H9 (cell line): Measurements from ENCODE around the gene SAG. TPM values are rescaled to one million over a fixed set of nuclear protein-coding genes. Genes with fewer than 3 reads are reported as not detected.

Experiments
- DNase-seq: peaks from one replicate; pipeline ENCODE4 v3.0.0-alpha.2; 2017
- H2AFZ ChIP-seq: one replicate; pipeline ENCODE4 v1.6.1; 2013; ENCODE audit warnings: mild to moderate bottlenecking, low read length, control low read depth, moderate library complexity
- H2AK5ac ChIP-seq: 2 replicates; pipeline ENCODE4 v1.6.1; 2013; ENCODE audit warnings: low read length, control low read depth, mixed read lengths; ENCODE audit not compliant: insufficient read length
- H2BK120ac ChIP-seq: one replicate; pipeline ENCODE4 v1.6.1; 2013; ENCODE audit warnings: low read depth, mild to moderate bottlenecking, low read length, control low read depth, inconsistent platforms; ENCODE audit not compliant: poor library complexity, severe bottlenecking
- H2BK12ac ChIP-seq: 2 replicates; pipeline ENCODE4 v1.6.1; 2013; ENCODE audit warnings: low read length, control low read depth, mixed read lengths, low read depth; ENCODE audit not compliant: insufficient read length
- H2BK15ac ChIP-seq: 2 replicates; pipeline ENCODE4 v1.6.1; 2013; ENCODE audit warnings: low read depth, low read length, control low read depth
- H2BK20ac ChIP-seq: one replicate; pipeline ENCODE4 v1.6.1; 2013; ENCODE audit warnings: low read depth, mild to moderate bottlenecking, low read length, control low read depth, inconsistent platforms; ENCODE audit not compliant: poor library complexity, severe bottlenecking
- H2BK5ac ChIP-seq: 2 replicates; pipeline ENCODE4 v1.6.1; 2013; ENCODE audit warnings: low read length, control low read depth, mixed read lengths; ENCODE audit not compliant: insufficient read length
- H3K14ac ChIP-seq: 2 replicates; pipeline ENCODE4 v1.6.1; 2013; ENCODE audit warnings: low read length, control low read depth; ENCODE audit not compliant: insufficient read depth
- H3K18ac ChIP-seq: 2 replicates; pipeline ENCODE4 v1.6.1; 2013; ENCODE audit warnings: low read depth, mild to moderate bottlenecking, mixed read lengths, low read length, control low read depth; ENCODE audit not compliant: insufficient read length
- H3K23ac ChIP-seq: 2 replicates; pipeline ENCODE4 v1.6.1; 2013; ENCODE audit warnings: low read length, control low read depth, mixed read lengths, low read depth; ENCODE audit not compliant: insufficient read length
- H3K23me2 ChIP-seq: 2 replicates; pipeline ENCODE4 v1.6.1; 2013; ENCODE audit warnings: low read depth, mild to moderate bottlenecking, mixed read lengths, low read length, control low read depth; ENCODE audit not compliant: insufficient read length, poor library complexity, severe bottlenecking
- H3K27ac ChIP-seq: 2 replicates; pipeline ENCODE4 v1.5.1; 2013; ENCODE audit warnings: low read length, control low read depth, mixed read lengths, low read depth; ENCODE audit not compliant: insufficient read length
- H3K27me3 ChIP-seq: 2 replicates; pipeline ENCODE4 v1.6.1; 2013; ENCODE audit warnings: low read length, control low read depth, inconsistent platforms; ENCODE audit not compliant: insufficient read depth
- H3K4ac ChIP-seq: 2 replicates; pipeline ENCODE4 v1.6.1; 2013; ENCODE audit warnings: low read depth, mild to moderate bottlenecking, control low read depth, inconsistent platforms, low read length, moderate library complexity
- H3K4me1 ChIP-seq: 2 replicates; pipeline ENCODE4 v1.6.1; 2013; ENCODE audit warnings: low read length, control low read depth, inconsistent platforms; ENCODE audit not compliant: insufficient read depth
- H3K4me2 ChIP-seq: 2 replicates; pipeline ENCODE4 v1.6.1; 2013; ENCODE audit warnings: low read length, control low read depth, mixed read lengths; ENCODE audit not compliant: insufficient read length, insufficient read depth
- H3K56ac ChIP-seq: 2 replicates; pipeline ENCODE4 v1.6.1; 2013; ENCODE audit warnings: low read depth, mild to moderate bottlenecking, mixed read lengths, low read length, control low read depth; ENCODE audit not compliant: insufficient read length
- H3K79me1 ChIP-seq: 2 replicates; pipeline ENCODE4 v1.6.1; 2013; ENCODE audit warnings: low read depth, mild to moderate bottlenecking, moderate library complexity, low read length, control low read depth, inconsistent platforms; ENCODE audit not compliant: insufficient read depth, poor library complexity, severe bottlenecking
- H3K79me2 ChIP-seq: 2 replicates; pipeline ENCODE4 v1.6.1; 2013; ENCODE audit warnings: low read length, control low read depth, inconsistent platforms; ENCODE audit not compliant: insufficient read depth
- H3K9ac ChIP-seq: 2 replicates; pipeline ENCODE4 v1.6.1; 2013; ENCODE audit warnings: low read length, control low read depth, mixed read lengths; ENCODE audit not compliant: insufficient read length; ENCODE audit errors: extremely low read depth
- H3K9me3 ChIP-seq: one replicate; pipeline ENCODE4 v1.6.1; 2013; ENCODE audit warnings: low read depth, low read length, inconsistent platforms; ENCODE audit not compliant: control insufficient read depth
- H3T11ph ChIP-seq: one replicate; pipeline ENCODE4 v1.6.1; 2013; ENCODE audit warnings: mild to moderate bottlenecking, low read length, control low read depth, inconsistent platforms
- H4K20me1 ChIP-seq: one replicate; pipeline ENCODE4 v1.6.1; 2013; ENCODE audit not compliant: control insufficient read depth, insufficient read length, insufficient read depth
- H4K5ac ChIP-seq: 2 replicates; pipeline ENCODE4 v1.6.1; 2013; ENCODE audit warnings: low read depth, mild to moderate bottlenecking, mixed read lengths, low read length, control low read depth; ENCODE audit not compliant: insufficient read length
- H4K8ac ChIP-seq: replicated peaks from 2 replicates; pipeline ENCODE4 v1.6.1; 2013; ENCODE audit warnings: low read length, control low read depth, mixed read lengths, low read depth; ENCODE audit not compliant: insufficient read length
- H4K91ac ChIP-seq: 2 replicates; pipeline ENCODE4 v1.6.1; 2013; ENCODE audit warnings: low read depth, mild to moderate bottlenecking, moderate library complexity, mixed read lengths, low read length, control low read depth; ENCODE audit not compliant: insufficient read length
- H3K27ac Mint-ChIP-seq, 3 experiments: 2 replicates in 2 of 3; 3 replicates in 1 of 3; pipeline ENCODE4 v1.8.0; 2020 to 2021; ENCODE audit warnings: mixed read lengths in 3 of 3, mild to moderate bottlenecking in 1 of 3, moderate library complexity in 1 of 3
- H3K27me3 Mint-ChIP-seq: 2 replicates; pipeline ENCODE4 v1.8.0; 2021; ENCODE audit warnings: low read depth, mild to moderate bottlenecking, moderate library complexity, mixed read lengths
- H3K36me3 Mint-ChIP-seq, 3 experiments: 2 replicates in 2 of 3; 3 replicates in 1 of 3; pipeline ENCODE4 v1.8.0; 2020 to 2021; ENCODE audit warnings: low read depth in 3 of 3, mixed read lengths in 3 of 3; ENCODE audit not compliant: insufficient read depth in 1 of 3
- H3K4me1 Mint-ChIP-seq, 2 experiments: 2 replicates each; pipeline ENCODE4 v1.8.0; 2020; ENCODE audit warnings: mixed read lengths in 2 of 2
- H3K4me3 Mint-ChIP-seq, 2 experiments: 2 replicates in 1 of 2; 3 replicates in 1 of 2; pipeline ENCODE4 v1.8.0; 2020 to 2021; ENCODE audit warnings: mild to moderate bottlenecking in 2 of 2, mixed read lengths in 2 of 2, moderate library complexity in 1 of 2
- H3K9me3 Mint-ChIP-seq, 2 experiments: 2 replicates in 1 of 2; 3 replicates in 1 of 2; pipeline ENCODE4 v1.8.0; 2020; ENCODE audit warnings: mild to moderate bottlenecking in 2 of 2, mixed read lengths in 2 of 2, moderate library complexity in 1 of 2
- CTCF ChIP-seq: fragments of 200-600 bp; sonication (generic); conservative IDR thresholded peaks from 3 replicates; pipeline ENCODE4 v1.8.0; 2021; ENCODE audit warnings: antibody characterized with exemption, mild to moderate bottlenecking
- WGBS: extraction: QIAGEN DNeasy Blood & Tissue Kit; methylation state at CpG from one replicate; pipeline ENCODE4 v1.1.7; 2013; ENCODE audit warnings: missing lambda C conversion rate, low lambda C conversion rate, mixed read lengths; ENCODE audit not compliant: insufficient read length; ENCODE audit errors: extremely low coverage; 5-methylcytosine and 5-hydroxymethylcytosine counted together
- total RNA-seq: library from RNA; stranded (reverse); gene quantifications from 2 replicates; pipeline ENCODE4 v1.2.1, GENCODE V29; 2021

The SAG gene
- total RNA-seq, 1 experiment from 2014 or later: not detected

GRCh38 chr2:233314180-233314925, 6.7 kb downstream of the SAG start:
- Histone ChIP-seq H2BK20ac (no peak overlapping the region), H2BK120ac (no peak overlapping the region), H3K79me2 (no peaks in the 10 kb centered on the region), H2AFZ (no peak overlapping the region), H2BK15ac (no peak overlapping the region), H3K23me2 (no peaks in the 10 kb centered on the region), H3K9ac (no peak overlapping the region), H3T11ph (no peak overlapping the region), H3K9me3 (no peaks in the 10 kb centered on the region), H3K27ac (no peak overlapping the region), H4K20me1 (no peaks in the 10 kb centered on the region), H3K14ac (no peak overlapping the region), H3K79me1 (no peaks in the 10 kb centered on the region), H4K8ac (no peak overlapping the region), H3K27me3 (no peaks in the 10 kb centered on the region), H3K4me1 (no peaks in the 10 kb centered on the region), H2BK5ac (no peak overlapping the region), H3K4me2 (no peak overlapping the region), H3K23ac (no peak overlapping the region), H2BK12ac (no peak overlapping the region), H3K56ac (no peak overlapping the region), H4K5ac (no peak overlapping the region), H3K4ac (no peak overlapping the region; the same call in 1 of the 2 replicates), H4K91ac (no peak overlapping the region), H2AK5ac (no peak overlapping the region), H3K18ac (no peak overlapping the region)
- no peak overlapping the region for H3K27ac Mint-ChIP-seq
- DNase-seq: no peak
- WGBS: no CpG with 5 or more reads among the region's 20 CpGs
- no peak overlapping the region for H3K4me3 Mint-ChIP-seq
- 0 out of 4 replicates have a peak, but pooled peaks cover 0 to 3% of the 10 kb centered on the region in 2 experiments for H3K4me1 Mint-ChIP-seq
- TF ChIP-seq CTCF: 0 out of 3 replicates have a peak, but pooled peaks have one; percentile 11
- H3K27me3 Mint-ChIP-seq: peaks cover 34% of the 10 kb centered on the region
- no peaks in the 10 kb centered on the region for H3K36me3 Mint-ChIP-seq
- H3K9me3 Mint-ChIP-seq: no peaks in the 10 kb centered on the region; a peak in 1 of 5 replicates
